ENCODE results near the gene CARM1.

- TF ChIP-seq EZH2 (IDR thresholded peaks at IDR 0.05; ENCODE audit: borderline replicate concordance, insufficient read depth, low read depth, low read length, poor library complexity, severe bottlenecking) (no peak), CTCF (IDR thresholded peaks at IDR 0.05) (no peak)
Observed at GRCh38 chr19:10945264-10945663, 73.9 kb downstream of the CARM1 start.
